HG02973 (cell line): Measurements from ENCODE around the gene UGCG.
A peak's percentile ranks its signal among the peaks of the same experiment; 100 is the strongest.
"Not testable (repeated sequence)": the region's sequence is repeated elsewhere in the genome, so short reads cannot be mapped to it uniquely, and the experiment has no call there.

ENCODE experiments used
- ATAC-seq: cut with Tn5 transposase; IDR thresholded peaks from one replicate; pipeline ENCODE4 v1.9.1; 2021; ENCODE audit warnings: moderate library complexity; ENCODE audit not compliant: unreplicated experiment

The UGCG gene

DNA sequence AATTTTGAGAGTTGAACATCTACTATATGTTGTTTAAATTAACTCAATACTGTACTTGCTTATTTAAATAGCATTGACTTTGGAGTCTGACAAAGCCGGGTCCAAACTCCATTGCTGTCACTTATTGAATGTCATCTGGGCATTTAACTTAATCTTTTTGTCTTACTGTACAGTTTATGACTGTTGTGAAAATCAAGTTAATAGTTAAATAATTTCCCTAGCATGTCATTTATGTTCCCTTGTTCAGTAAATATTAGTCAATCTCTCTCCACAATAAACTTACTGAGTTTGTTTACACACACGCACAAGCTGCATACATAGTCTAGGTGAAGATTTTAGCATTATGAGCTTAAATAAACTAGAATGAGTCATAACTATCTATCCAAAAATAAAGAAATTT lies 6.3 kb upstream of the UGCG start:
- ATAC-seq: no peak

GRCh38 chr9:111890867-111891266 lies 5.7 kb upstream of the UGCG start:
- ATAC-seq: not testable (repeated sequence)

DNA sequence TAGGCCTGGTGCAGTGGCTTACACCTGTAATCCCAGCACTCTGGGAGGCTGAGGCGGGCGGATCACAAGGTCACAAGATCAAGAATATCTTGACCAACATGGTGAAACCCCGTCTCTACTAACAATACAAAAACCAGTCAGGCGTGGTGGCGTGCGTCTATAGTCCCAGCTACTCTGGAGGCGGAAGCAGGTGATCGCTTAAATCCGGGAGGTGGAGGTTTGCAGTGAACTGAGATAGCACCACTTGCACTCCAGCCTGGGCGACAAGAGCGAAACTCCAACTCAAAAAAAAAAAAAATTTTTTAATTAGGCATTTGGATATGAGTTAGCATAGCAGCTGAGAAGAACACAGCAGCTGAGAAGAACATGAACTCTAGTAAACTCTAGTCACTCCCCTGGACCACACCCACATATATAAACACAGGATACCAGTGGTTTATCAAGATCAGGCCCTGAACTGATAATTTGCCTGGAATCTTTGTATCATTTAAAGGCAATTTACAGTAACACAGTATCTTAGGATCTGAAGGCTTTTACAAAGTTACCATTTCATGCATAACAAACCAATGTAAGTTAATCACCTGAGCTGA lies 4.6 kb upstream of the UGCG start:
- peak; percentile 35 for ATAC-seq

GRCh38 chr9:111896942-111897600 lies 457 bp downstream of the UGCG start:
- no peak for ATAC-seq

DNA sequence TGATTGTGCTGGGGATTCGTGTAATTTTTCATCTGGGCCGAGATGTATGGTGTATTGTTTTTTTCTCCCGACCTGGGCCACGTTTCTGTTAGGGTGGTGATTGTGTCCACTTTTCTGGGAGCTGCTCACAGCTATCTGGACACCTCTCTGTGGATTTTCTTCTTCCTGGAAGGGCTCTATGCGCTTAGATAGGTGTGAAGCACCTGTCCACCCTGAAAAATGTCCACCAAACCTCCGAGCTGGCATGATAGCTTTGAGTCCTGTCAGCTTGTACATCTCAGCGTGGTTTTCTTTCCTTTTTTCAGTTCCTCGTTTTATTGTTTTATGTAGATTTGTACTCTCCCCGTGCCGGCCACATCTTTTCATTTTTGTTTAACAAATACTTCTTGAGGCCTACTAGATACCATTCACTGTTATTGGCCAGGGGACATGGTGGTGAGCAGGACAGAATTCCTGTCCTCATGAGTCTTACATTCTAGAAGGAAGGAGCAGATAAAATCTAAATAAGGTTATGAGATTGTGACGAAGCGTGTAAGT lies 1.1 kb downstream of the UGCG start:
- peak; percentile 34 for ATAC-seq

DNA sequence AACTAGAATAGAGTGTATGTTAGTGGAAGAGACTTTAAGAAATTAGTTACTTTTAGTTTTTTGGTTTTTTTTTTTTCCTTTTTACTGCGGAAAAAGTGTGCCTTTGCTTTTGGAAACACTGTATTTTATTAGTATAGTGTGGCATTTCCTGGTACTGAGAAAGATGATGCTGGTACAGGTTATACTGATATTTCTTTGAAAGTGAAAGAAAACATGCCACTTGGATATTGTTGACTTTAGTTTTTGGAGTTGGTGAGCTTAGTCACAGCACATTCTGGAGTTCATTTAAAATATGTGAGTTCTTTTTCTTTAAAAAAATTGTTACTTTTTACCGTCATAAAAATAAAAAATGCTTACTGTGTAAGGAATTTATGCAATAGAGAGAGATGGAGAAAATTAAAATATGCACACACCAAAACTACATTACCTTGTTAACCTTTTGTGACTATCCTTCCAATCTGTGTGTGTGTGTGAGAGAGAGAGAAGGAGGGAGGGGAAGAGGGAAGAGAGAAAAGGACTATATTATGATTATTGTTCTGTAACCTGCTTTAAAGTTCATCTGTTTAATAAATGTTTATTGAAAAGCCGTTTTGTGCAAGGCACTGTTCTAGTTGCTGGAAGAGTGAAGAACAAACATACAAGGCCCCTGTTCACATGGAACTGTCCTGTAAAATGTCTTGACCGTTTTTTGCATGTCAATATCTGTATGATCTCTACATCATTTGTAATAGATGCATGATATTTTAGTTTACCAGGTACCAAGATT lies 1.9 kb downstream of the UGCG start:
- no peak for ATAC-seq

GRCh38 chr9:111900151-111900857 lies 3.7 kb downstream of the UGCG start:
- no peak for ATAC-seq

DNA sequence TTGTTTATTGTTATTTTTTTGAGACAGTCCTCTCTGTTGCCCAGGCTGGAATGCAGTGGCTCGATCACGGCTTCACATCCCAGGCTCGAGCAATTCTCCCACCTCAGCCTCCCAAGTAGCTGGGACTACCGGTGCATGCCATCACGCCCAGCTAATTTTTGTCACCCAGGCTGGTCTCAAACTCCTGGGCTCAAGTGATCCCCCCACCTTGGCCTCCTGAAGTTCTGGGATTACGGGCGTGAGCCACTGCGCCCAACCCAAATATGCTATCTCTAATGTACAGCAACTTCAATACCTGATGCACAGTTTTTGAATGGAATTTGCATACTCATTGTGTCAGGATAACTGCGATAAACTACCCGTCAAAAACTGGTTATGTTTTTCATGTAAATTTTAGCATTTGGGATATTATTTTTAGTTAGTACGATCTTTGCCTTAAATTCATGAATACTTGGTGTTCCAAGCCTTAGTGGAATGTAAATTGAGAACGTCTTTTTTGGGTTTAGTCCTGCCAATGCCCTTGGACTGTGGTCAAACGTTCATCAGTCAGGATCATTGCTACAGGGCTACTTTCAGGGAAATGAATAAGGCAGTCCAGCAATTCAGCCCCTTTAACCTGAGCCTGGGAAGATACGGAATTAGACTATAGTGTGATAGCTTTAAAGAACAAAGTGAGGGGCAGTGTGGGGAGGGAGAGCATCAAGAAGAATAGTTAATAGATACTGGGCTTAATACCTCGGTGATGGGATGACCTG lies 4.4 kb downstream of the UGCG start:
- ATAC-seq: no peak

DNA sequence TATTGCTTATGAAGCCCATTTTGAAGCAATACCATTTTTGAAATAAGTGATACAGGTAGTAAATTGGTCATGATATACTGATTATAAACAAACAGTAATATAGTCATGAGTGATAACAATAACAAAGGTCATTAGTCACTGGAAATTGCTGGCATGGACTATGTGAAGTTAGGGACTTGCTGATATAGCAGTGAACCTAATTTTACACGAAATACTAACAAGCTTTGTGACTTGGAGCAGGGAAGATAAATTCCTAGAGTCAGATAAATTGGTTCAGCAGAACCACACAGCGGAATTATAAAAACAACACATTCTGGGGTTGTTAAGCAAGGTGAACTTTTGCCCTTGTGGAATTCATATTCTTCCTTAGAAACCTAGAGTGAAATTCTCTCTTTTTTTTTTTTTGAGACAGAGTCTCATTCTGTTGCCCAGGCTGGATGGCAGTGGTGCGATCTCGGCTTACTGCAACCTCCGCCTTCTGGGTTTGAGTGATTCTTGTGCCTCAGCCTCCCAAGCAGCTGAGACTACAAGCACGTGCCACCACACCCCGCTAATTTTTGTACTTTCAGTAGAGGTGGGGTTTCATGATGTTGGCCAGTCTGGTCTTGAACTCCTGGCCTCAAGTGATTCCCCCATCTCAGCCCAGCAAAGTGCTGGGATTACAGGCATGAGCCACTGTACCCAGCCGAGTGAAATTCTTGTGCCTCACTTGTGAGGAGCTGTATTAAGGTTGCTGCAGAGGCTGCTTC lies 6.0 kb downstream of the UGCG start:
- ATAC-seq: no peak

DNA sequence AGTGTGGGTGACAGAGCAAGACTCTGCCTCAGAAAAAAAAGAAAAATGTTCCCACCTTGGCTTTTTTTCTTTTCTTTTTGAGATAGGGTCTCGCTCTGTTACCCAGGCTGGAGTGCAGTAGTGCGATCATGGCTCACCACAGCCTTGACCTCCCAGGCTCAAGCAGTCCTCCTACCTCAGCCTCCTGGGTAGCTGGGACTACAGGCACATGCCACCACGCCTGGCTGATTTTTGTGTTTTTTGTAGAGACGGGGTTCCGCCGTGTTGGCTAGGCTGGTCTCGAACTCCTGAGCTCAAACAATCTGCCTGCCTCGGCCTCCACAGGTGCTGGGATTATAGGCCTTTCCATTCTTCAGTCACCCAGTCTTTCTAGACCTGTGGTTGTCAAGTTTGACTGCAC lies 6.9 kb downstream of the UGCG start:
- ATAC-seq: not testable (repeated sequence)

DNA sequence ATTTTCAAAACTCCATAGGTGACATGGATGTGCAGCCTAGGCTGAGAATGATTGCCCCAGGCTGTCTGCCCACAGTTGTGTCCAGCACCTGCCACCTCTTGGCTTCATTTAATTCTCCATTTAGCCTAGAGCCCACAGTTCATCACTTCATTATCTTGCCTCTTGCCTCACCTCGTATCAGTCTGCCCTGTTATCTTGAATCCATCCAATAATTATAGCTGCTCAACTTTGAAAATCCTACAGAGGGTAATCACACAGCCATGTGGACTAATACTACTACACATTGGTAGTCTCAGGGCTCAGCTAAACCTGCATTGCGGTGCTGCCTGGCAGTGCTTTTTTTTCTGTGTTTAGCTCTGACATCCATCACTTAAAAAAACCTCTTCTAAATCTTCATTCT lies 7.4 kb downstream of the UGCG start:
- ATAC-seq: no peak

- no peak for ATAC-seq
Observed at GRCh38 chr9:111904891-111905291, 8.3 kb downstream of the UGCG start.

DNA sequence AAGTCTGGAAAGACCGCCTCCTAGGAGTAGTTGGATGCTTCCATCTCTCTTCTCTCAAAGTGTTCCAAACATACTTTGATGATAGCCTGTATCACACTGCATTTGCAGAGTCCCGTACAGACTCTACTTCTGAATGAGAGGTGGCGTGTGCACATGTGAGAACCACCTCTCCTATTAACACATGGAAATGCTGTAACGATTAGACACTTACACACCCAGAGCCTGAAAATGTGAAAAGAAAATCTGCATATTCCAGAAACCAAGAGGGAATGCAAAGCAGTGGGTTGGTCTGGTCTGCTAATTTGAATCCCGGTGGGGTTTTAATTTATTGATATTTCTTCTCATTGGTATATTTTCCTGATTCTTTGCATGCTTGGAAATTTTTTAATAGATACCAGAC lies 10.5 kb downstream of the UGCG start:
- no peak for ATAC-seq

GRCh38 chr9:111909444-111909843 lies 12.8 kb downstream of the UGCG start:
- peak; percentile 46 for ATAC-seq

- no peak for ATAC-seq
Observed at GRCh38 chr9:111910428-111910827, 13.8 kb downstream of the UGCG start.

GRCh38 chr9:111913159-111913558 lies 16.5 kb downstream of the UGCG start:
- ATAC-seq: no peak

DNA sequence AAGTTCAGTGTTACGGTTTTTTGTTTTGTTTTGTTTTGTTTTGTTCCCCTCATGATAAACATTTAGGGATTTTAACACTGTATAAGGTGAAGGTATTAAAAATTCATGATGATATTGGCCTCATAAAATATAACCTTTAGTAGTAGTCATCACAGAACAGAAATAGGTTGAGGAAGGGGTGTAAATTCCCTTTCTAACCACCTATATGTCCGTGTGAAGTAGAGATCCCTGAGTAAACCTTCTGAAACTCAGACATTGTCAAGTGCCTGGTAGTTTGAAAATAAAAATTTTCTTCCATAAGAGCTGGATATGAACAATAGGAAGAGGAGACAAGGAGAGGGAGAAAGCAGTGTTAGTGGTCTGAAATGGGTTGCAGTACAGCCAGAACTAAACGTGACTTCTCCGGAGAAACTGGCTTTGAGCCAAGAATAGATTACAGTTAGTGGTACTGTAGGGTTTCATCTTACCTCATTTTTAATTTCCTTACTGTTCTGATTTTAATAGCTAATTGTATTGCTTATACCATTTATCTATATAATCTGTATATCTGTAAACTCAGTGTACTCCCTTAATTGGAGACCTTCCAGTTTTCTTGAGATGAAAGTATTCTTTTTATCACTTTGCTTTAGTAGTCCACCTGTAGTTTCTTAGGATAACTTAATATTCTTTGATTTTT lies 18.3 kb downstream of the UGCG start:
- no peak for ATAC-seq

DNA sequence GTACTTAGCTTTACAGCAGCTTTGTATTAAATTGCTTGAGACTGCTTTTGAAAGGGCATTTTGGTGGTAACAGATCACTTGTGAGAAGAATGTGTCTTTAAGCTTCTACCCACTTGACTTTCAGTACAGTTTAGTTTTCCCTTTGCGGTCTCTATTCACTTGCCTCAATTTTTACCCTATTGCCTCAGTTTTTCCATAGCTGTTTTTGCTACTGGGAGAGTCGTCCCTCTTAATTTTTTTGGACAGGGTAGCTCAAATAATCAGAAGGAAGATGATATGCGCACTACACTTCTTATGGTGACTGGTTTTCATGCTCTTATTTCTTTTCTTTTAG lies 18.8 kb downstream of the UGCG start:
- no peak for ATAC-seq

GRCh38 chr9:111916234-111916645 lies 19.6 kb downstream of the UGCG start:
- peak; percentile 66 for ATAC-seq
